Activated T-helper 1 cell treated with anti-CD3 and anti-CD28 coated beads, Interleukin-12 subunit alpha, Interleukin-12 subunit beta, Interleukin-2, Interleukin-4 antibody, amounts not matched to agents 30 ng/mL and 10 ng/mL and 1 ng/mL, durations not matched to agents 14 hours and 24 hours and 36 hours (primary cell): ENCODE results near the gene PRKAA1. TPM values are rescaled to one million over a fixed set of nuclear protein-coding genes. Genes with fewer than 3 reads are reported as not detected.

ENCODE experiments used
- DNase-seq: peaks from one replicate; pipeline ENCODE4 v3.0.0; 2021; ENCODE audit warnings: low spot score
- H3K27ac Mint-ChIP-seq: one replicate; pipeline ENCODE4 v1.8.0; 2021; ENCODE audit warnings: mild to moderate bottlenecking, mixed read lengths
- H3K27me3 Mint-ChIP-seq: one replicate; pipeline ENCODE4 v1.8.0; 2022; ENCODE audit warnings: mild to moderate bottlenecking, moderate library complexity, mixed read lengths; ENCODE audit not compliant: insufficient read depth
- H3K36me3 Mint-ChIP-seq: one replicate; pipeline ENCODE4 v1.8.0; 2021; ENCODE audit warnings: low read depth, mixed read lengths
- H3K4me1 Mint-ChIP-seq: one replicate; pipeline ENCODE4 v1.8.0; 2021; ENCODE audit warnings: low read depth, mixed read lengths
- H3K4me3 Mint-ChIP-seq: one replicate; pipeline ENCODE4 v1.8.0; 2021; ENCODE audit warnings: mild to moderate bottlenecking, moderate library complexity, mixed read lengths
- H3K9me3 Mint-ChIP-seq: one replicate; pipeline ENCODE4 v1.8.0; 2021; ENCODE audit warnings: mixed read lengths
- intact Hi-C: fragments of 100-400 bp; cut with micrococcal nuclease; formaldehyde crosslinking; loops from one replicate; pipeline ENCODE4 v1.15.1; 2024
- total RNA-seq: library from RNA; stranded (reverse); gene quantifications from 2 replicates; pipeline ENCODE4 v1.2.3, GENCODE V29; 2022

PRKAA1 gene
- total RNA-seq, 1 donor from 2014 or later: 59.0 TPM

GRCh38 chr5:40757400-40757799 is 40.8 kb downstream of the PRKAA1 start:
- H3K9me3 Mint-ChIP-seq: no peaks in the 10 kb centered on the region
- H3K4me1 Mint-ChIP-seq: peaks cover 6% of the 10 kb centered on the region
- intact Hi-C loops: loop anchor here (5.0 to 10.0 kb wide), 7 partner anchors 180 to 1685 kb away; partner anchors contain the start of genes FYB1 and RICTOR
- H3K27ac Mint-ChIP-seq: no peak overlapping the region
- no peak overlapping the region for H3K4me3 Mint-ChIP-seq
- peaks cover 25% of the 10 kb centered on the region for H3K36me3 Mint-ChIP-seq
- H3K27me3 Mint-ChIP-seq: no peaks in the 10 kb centered on the region
- DNase-seq: no peak

GRCh38 chr5:40755407-40756365 is 42.5 kb downstream of the PRKAA1 start, which contains the start of gene TTC33:
TSS of gene TTC33 (minus strand) at chr5:40755961. CDS start at chr5:40747018, 8,943 bp downstream.
- intact Hi-C loops: loop anchor here (1.0 to 10.0 kb wide), 13 partner anchors 19 to 1683 kb away; partner anchors contain the start of genes FYB1, PTGER4, RICTOR and RPL37
- H3K4me3 Mint-ChIP-seq: no peak within 1 kb of the TSS
- peaks cover 21% of the 10 kb centered on the region for H3K4me1 Mint-ChIP-seq
- peak; percentile 92 for DNase-seq
- H3K36me3 Mint-ChIP-seq: peaks cover 25% of the 10 kb centered on the region
- no peaks in the 10 kb centered on the region for H3K27me3 Mint-ChIP-seq
- no peaks in the 10 kb centered on the region for H3K9me3 Mint-ChIP-seq
- peak within 1 kb of the TSS; percentile 41 for H3K27ac Mint-ChIP-seq

GRCh38 chr5:40755093-40755406 is 43.1 kb downstream of the PRKAA1 start:
- H3K9me3 Mint-ChIP-seq: no peaks in the 10 kb centered on the region
- H3K27ac Mint-ChIP-seq: no peak overlapping the region
- intact Hi-C loops: loop anchor here (1.0 to 10.0 kb wide), 13 partner anchors 19 to 1683 kb away; partner anchors contain the start of genes FYB1, PTGER4, RICTOR and RPL37
- H3K4me3 Mint-ChIP-seq: no peak overlapping the region
- peak; percentile 56 for DNase-seq
- peaks cover 24% of the 10 kb centered on the region for H3K4me1 Mint-ChIP-seq
- H3K27me3 Mint-ChIP-seq: no peaks in the 10 kb centered on the region
- H3K36me3 Mint-ChIP-seq: peaks cover 23% of the 10 kb centered on the region

GRCh38 chr5:40754381-40755092 is 43.6 kb downstream of the PRKAA1 start:
- intact Hi-C loops: loop anchor here (1.0 to 10.0 kb wide), 14 partner anchors 18 to 1682 kb away; partner anchors contain the start of genes FYB1, PTGER4, RICTOR and RPL37
- H3K27ac Mint-ChIP-seq: no peak overlapping the region
- peaks cover 24% of the 10 kb centered on the region for H3K4me1 Mint-ChIP-seq
- H3K9me3 Mint-ChIP-seq: no peaks in the 10 kb centered on the region
- no peak overlapping the region for H3K4me3 Mint-ChIP-seq
- H3K36me3 Mint-ChIP-seq: peaks cover 21% of the 10 kb centered on the region
- DNase-seq: no peak
- H3K27me3 Mint-ChIP-seq: no peaks in the 10 kb centered on the region

GRCh38 chr5:40746703-40747102 is 51.5 kb downstream of the PRKAA1 start:
- Mint-ChIP-seq H3K9me3 (no peaks in the 10 kb centered on the region), H3K4me1 (peaks cover 32% of the 10 kb centered on the region), H3K27me3 (no peaks in the 10 kb centered on the region), H3K4me3 (no peak overlapping the region), H3K36me3 (peaks cover 19% of the 10 kb centered on the region), H3K27ac (no peak overlapping the region)
- intact Hi-C loops: no loop called here
- DNase-seq: no peak

- Mint-ChIP-seq H3K4me1 (peaks cover 15% of the 10 kb centered on the region), H3K9me3 (peaks cover 8% of the 10 kb centered on the region), H3K4me3 (no peak overlapping the region), H3K27ac (no peak overlapping the region), H3K27me3 (no peaks in the 10 kb centered on the region), H3K36me3 (peaks cover 33% of the 10 kb centered on the region)
- intact Hi-C loops: no loop called here
- DNase-seq: no peak
Observed at GRCh38 chr5:40743771-40744170, 54.4 kb downstream of the PRKAA1 start.

GRCh38 chr5:40738502-40738901 is 59.7 kb downstream of the PRKAA1 start:
- H3K9me3 Mint-ChIP-seq: peaks cover 8% of the 10 kb centered on the region
- H3K4me1 Mint-ChIP-seq: peaks cover 31% of the 10 kb centered on the region
- no peaks in the 10 kb centered on the region for H3K27me3 Mint-ChIP-seq
- no peak for DNase-seq
- peaks cover 34% of the 10 kb centered on the region for H3K36me3 Mint-ChIP-seq
- no peak overlapping the region for H3K27ac Mint-ChIP-seq
- intact Hi-C loops: no loop called here
- H3K4me3 Mint-ChIP-seq: no peak overlapping the region

GRCh38 chr5:40736103-40736875 is 61.9 kb downstream of the PRKAA1 start:
- Mint-ChIP-seq H3K4me1 (peaks cover 22% of the 10 kb centered on the region), H3K9me3 (peaks cover 8% of the 10 kb centered on the region), H3K27ac (no peak overlapping the region), H3K27me3 (no peaks in the 10 kb centered on the region), H3K4me3 (no peak overlapping the region), H3K36me3 (peaks cover 29% of the 10 kb centered on the region)
- intact Hi-C loops: loop anchor here (1.0 to 2.0 kb wide), 10 partner anchors 19 to 1157 kb away; partner anchors contain the start of gene TTC33
- no peak for DNase-seq

GRCh38 chr5:40735609-40736008 is 62.6 kb downstream of the PRKAA1 start:
- Mint-ChIP-seq H3K36me3 (peaks cover 25% of the 10 kb centered on the region), H3K4me3 (no peak overlapping the region), H3K9me3 (peaks cover 4% of the 10 kb centered on the region), H3K4me1 (peaks cover 23% of the 10 kb centered on the region), H3K27me3 (no peaks in the 10 kb centered on the region), H3K27ac (peak overlapping the region; percentile 32)
- intact Hi-C loops: loop anchor here (1.0 to 2.0 kb wide), 10 partner anchors 20 to 1156 kb away; partner anchors contain the start of gene TTC33
- no peak for DNase-seq

GRCh38 chr5:40734986-40735385 is 63.2 kb downstream of the PRKAA1 start:
- intact Hi-C loops: no loop called here
- DNase-seq: no peak
- H3K4me1 Mint-ChIP-seq: peaks cover 27% of the 10 kb centered on the region
- H3K9me3 Mint-ChIP-seq: no peaks in the 10 kb centered on the region
- H3K27me3 Mint-ChIP-seq: no peaks in the 10 kb centered on the region
- peak overlapping the region; percentile 32 for H3K27ac Mint-ChIP-seq
- H3K36me3 Mint-ChIP-seq: peaks cover 25% of the 10 kb centered on the region
- no peak overlapping the region for H3K4me3 Mint-ChIP-seq

GRCh38 chr5:40733879-40734563 is 64.2 kb downstream of the PRKAA1 start:
- Mint-ChIP-seq H3K4me1 (peaks cover 27% of the 10 kb centered on the region), H3K9me3 (no peaks in the 10 kb centered on the region), H3K4me3 (no peak overlapping the region), H3K27ac (no peak overlapping the region), H3K27me3 (no peaks in the 10 kb centered on the region), H3K36me3 (peaks cover 21% of the 10 kb centered on the region)
- intact Hi-C loops: no loop called here
- DNase-seq: no peak

- peaks cover 27% of the 10 kb centered on the region for H3K4me1 Mint-ChIP-seq
- H3K27ac Mint-ChIP-seq: no peak overlapping the region
- no peaks in the 10 kb centered on the region for H3K9me3 Mint-ChIP-seq
- intact Hi-C loops: no loop called here
- H3K27me3 Mint-ChIP-seq: no peaks in the 10 kb centered on the region
- H3K36me3 Mint-ChIP-seq: peaks cover 18% of the 10 kb centered on the region
- no peak for DNase-seq
- no peak overlapping the region for H3K4me3 Mint-ChIP-seq
Observed at GRCh38 chr5:40733434-40733833, 64.7 kb downstream of the PRKAA1 start.
